WTC11 (cell line): Measurements from ENCODE around the gene GPR162. TPM values are rescaled to one million over a fixed set of nuclear protein-coding genes. Genes with fewer than 3 reads are reported as not detected.

ENCODE experiments used
- ATAC-seq: fragments of 200-7000 bp; cut with Tn5 transposase; 2 replicates; pipeline ENCODE4 v1.10.0; 2021; ENCODE audit warnings: mild to moderate bottlenecking, moderate library complexity
- CTCF ChIA-PET: fragments of 300-600 bp; sonication (Branson Sonifier 250); formaldehyde crosslinking; loops from one replicate; lab custom pipeline; 2021; ENCODE audit warnings: antibody characterized with exemption; lab: Charles Lee
- POLR2A ChIA-PET: fragments of 350-600 bp; sonication (Branson Sonifier 250); formaldehyde crosslinking; loops from one replicate; lab custom pipeline; 2021; ENCODE audit warnings: antibody characterized with exemption; lab: Charles Lee
- DNase-seq: peaks from one replicate; pipeline ENCODE4 v3.0.0; 2021; ENCODE audit warnings: low spot score
- H3K27ac Mint-ChIP-seq: 2 replicates; pipeline ENCODE4 v1.8.0; 2021; ENCODE audit warnings: mixed read lengths
- H3K27me3 Mint-ChIP-seq: 2 replicates; pipeline ENCODE4 v1.8.0; 2021; ENCODE audit warnings: low read depth, mild to moderate bottlenecking, moderate library complexity, mixed read lengths
- H3K36me3 Mint-ChIP-seq: 2 replicates; pipeline ENCODE4 v1.8.0; 2021; ENCODE audit warnings: mixed read lengths
- H3K4me1 Mint-ChIP-seq: 2 replicates; pipeline ENCODE4 v1.8.0; 2022; ENCODE audit warnings: mixed read lengths
- H3K4me3 Mint-ChIP-seq: 2 replicates; pipeline ENCODE4 v1.8.0; 2021; ENCODE audit warnings: mild to moderate bottlenecking, moderate library complexity, mixed read lengths
- H3K9me3 Mint-ChIP-seq: 2 replicates; pipeline ENCODE4 v1.8.0; 2021; ENCODE audit warnings: mixed read lengths
- FOXK1 ChIP-seq: sonication (generic); formaldehyde crosslinking; IDR thresholded peaks from 2 replicates; pipeline ENCODE4 v1.8.0; 2022; ENCODE audit warnings: mild to moderate bottlenecking, moderate library complexity, missing genetic modification reagents
- JAZF1 ChIP-seq: fragments of 250-450 bp; sonication (Bioruptor Pico); IDR thresholded peaks from 2 replicates; pipeline ENCODE4 v1.9.0; 2021; ENCODE audit warnings: moderate library complexity, mild to moderate bottlenecking, inconsistent platforms
- JUN ChIP-seq: sonication (generic); formaldehyde crosslinking; IDR thresholded peaks from 2 replicates; pipeline ENCODE4 v1.8.0; 2023; ENCODE audit warnings: mild to moderate bottlenecking, missing genetic modification reagents
- KAT7 ChIP-seq: sonication (generic); formaldehyde crosslinking; IDR thresholded peaks from 2 replicates; pipeline ENCODE4 v1.8.1; 2023; ENCODE audit warnings: missing genetic modification reagents, mild to moderate bottlenecking, borderline replicate concordance
- NFE2L1 ChIP-seq: sonication (generic); formaldehyde crosslinking; IDR thresholded peaks from 2 replicates; pipeline ENCODE4 v1.8.1; 2023; ENCODE audit warnings: missing genetic modification reagents
- PRRX2 ChIP-seq: fragments of 250-450 bp; sonication (Bioruptor Pico); IDR thresholded peaks from 2 replicates; pipeline ENCODE4 v1.8.0; 2021; ENCODE audit warnings: mild to moderate bottlenecking
- ZNF263 ChIP-seq: sonication (generic); formaldehyde crosslinking; IDR thresholded peaks from 2 replicates; pipeline ENCODE4 v1.8.1; 2022; ENCODE audit warnings: low read depth, mild to moderate bottlenecking, moderate library complexity, missing genetic modification reagents
- ZNF396 ChIP-seq: fragments of 250-450 bp; sonication (Bioruptor Pico); IDR thresholded peaks from 2 replicates; pipeline ENCODE4 v1.8.0; 2021; ENCODE audit warnings: mild to moderate bottlenecking, moderate library complexity, borderline replicate concordance
- total RNA-seq: library from RNA; stranded (reverse); gene quantifications from 3 replicates; pipeline ENCODE4 v1.2.3, GENCODE V29; 2021
- TF ChIP-seq, protein P1 (sequence below): fragments of 200-600 bp; IDR thresholded peaks from 2 replicates; pipeline ENCODE4 v1.8.0; 2022; ENCODE audit warnings: antibody characterized with exemption
- TF ChIP-seq, protein P2 (sequence below): fragments of 250-450 bp; sonication (Bioruptor Pico); conservative IDR thresholded peaks from 2 replicates; pipeline ENCODE4 v1.9.0; 2021; ENCODE audit warnings: mild to moderate bottlenecking
- TF ChIP-seq, protein P3 (sequence below): sonication (generic); formaldehyde crosslinking; conservative IDR thresholded peaks from 2 replicates; pipeline ENCODE4 v1.8.1; 2022; ENCODE audit warnings: mild to moderate bottlenecking, missing genetic modification reagents
- TF ChIP-seq, protein P4 (sequence below): sonication (generic); formaldehyde crosslinking; IDR thresholded peaks from 2 replicates; pipeline ENCODE4 v1.8.0; 2022; ENCODE audit warnings: mild to moderate bottlenecking, missing genetic modification reagents
- TF ChIP-seq, protein P5 (sequence below): sonication (generic); formaldehyde crosslinking; IDR thresholded peaks from 2 replicates; pipeline ENCODE4 v1.8.0; 2022; ENCODE audit warnings: mild to moderate bottlenecking, missing genetic modification reagents
- TF ChIP-seq, protein P6 (sequence below): sonication (generic); formaldehyde crosslinking; IDR thresholded peaks from 2 replicates; pipeline ENCODE4 v1.8.0; 2022; ENCODE audit warnings: mild to moderate bottlenecking, missing genetic modification reagents
- TF ChIP-seq, protein P7 (sequence below): sonication (generic); formaldehyde crosslinking; IDR thresholded peaks from 2 replicates; pipeline ENCODE4 v1.8.1; 2023; ENCODE audit warnings: mild to moderate bottlenecking, moderate library complexity, missing genetic modification reagents
- TF ChIP-seq, protein P8 (sequence below): sonication (generic); formaldehyde crosslinking; IDR thresholded peaks from 2 replicates; pipeline ENCODE4 v1.8.0; 2023; ENCODE audit warnings: missing genetic modification reagents
- TF ChIP-seq, protein P9 (sequence below): sonication (generic); formaldehyde crosslinking; IDR thresholded peaks from 2 replicates; pipeline ENCODE4 v1.8.1; 2022; ENCODE audit warnings: mild to moderate bottlenecking, moderate library complexity, missing genetic modification reagents

GPR162 gene
- total RNA-seq, 1 experiment from 2014 or later: 7.3 TPM

DNA sequence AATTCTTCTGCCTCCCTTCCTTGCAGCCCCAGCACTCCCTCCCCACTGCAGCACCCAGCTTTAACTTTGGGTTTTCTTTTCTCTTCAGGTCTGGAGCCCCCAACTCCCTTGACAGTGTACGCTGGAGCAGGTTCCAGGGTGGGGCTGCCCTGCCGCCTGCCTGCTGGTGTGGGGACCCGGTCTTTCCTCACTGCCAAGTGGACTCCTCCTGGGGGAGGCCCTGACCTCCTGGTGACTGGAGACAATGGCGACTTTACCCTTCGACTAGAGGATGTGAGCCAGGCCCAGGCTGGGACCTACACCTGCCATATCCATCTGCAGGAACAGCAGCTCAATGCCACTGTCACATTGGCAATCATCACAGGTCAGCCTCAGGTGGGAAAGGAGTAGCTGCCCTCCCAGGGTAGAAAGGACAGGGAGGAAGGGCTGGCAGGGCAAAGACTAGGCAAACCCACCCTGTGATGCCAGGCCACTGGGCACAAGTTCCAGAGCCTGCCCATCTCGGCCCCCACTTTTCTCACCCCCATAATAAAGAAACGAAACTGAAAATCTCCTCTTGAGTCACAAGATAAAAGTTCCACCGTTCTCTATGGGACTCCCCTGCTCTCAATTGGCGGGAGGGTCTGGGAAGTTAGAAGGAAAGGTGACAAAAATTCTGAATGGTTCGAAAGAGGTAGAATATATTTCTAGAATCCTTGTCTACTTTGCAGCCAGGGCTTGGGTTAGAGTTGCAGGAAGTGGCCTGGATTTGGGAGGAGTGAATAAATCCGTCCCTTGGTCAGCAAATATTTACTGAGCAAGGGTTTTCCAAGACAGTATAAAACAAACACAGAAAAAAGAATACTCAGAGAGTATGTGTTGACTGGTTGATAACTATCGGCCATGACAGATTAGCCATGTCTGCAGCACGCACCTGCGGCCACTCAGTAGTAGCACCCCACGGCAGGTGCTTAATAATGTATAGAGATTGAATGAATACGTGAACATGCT lies 46.1 kb upstream of the GPR162 start (continued):
- TF ChIP-seq, protein P1, sequence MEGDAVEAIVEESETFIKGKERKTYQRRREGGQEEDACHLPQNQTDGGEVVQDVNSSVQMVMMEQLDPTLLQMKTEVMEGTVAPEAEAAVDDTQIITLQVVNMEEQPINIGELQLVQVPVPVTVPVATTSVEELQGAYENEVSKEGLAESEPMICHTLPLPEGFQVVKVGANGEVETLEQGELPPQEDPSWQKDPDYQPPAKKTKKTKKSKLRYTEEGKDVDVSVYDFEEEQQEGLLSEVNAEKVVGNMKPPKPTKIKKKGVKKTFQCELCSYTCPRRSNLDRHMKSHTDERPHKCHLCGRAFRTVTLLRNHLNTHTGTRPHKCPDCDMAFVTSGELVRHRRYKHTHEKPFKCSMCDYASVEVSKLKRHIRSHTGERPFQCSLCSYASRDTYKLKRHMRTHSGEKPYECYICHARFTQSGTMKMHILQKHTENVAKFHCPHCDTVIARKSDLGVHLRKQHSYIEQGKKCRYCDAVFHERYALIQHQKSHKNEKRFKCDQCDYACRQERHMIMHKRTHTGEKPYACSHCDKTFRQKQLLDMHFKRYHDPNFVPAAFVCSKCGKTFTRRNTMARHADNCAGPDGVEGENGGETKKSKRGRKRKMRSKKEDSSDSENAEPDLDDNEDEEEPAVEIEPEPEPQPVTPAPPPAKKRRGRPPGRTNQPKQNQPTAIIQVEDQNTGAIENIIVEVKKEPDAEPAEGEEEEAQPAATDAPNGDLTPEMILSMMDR: no peak
- TF ChIP-seq FOXK1 (CRISPR knock-in tag) (no peak), ZNF263 (CRISPR knock-in tag) (no peak), JUN (CRISPR knock-in tag) (no peak), NFE2L1 (no peak)

DNA sequence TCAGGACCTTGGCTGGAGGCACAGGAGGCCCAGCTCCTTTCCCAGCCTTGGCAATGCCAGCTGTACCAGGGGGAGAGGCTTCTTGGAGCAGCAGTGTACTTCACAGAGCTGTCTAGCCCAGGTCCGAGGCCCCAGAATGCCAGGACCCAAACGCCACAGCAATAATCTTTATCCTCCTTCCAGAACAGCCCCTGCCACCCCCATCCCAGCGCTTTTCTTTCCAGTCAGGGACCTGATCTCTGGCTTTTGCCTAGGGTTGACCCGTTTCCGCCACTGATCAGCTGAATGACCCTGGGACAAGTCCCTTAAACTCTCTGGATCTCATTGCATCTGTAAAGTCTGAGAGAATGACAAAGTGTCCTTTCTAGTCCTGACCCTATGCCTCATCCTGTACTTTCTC lies 44.2 kb upstream of the GPR162 start:
- Mint-ChIP-seq H3K27ac (no peak overlapping the region), H3K9me3 (no peaks in the 10 kb centered on the region), H3K4me1 (peaks cover 41% of the 10 kb centered on the region), H3K27me3 (peaks cover 56% of the 10 kb centered on the region), H3K4me3 (peak overlapping the region; percentile 95; the same call in 1 of the 2 replicates), H3K36me3 (no peaks in the 10 kb centered on the region)
- CTCF ChIA-PET: interaction anchor here (1.4 to 3.8 kb wide), 4 partner anchors 10 to 171 kb away, joined by 4 to 88 read pairs (median 27); partner anchors contain the start of genes MLF2 and PTMS
- ATAC-seq (no peak), DNase-seq (no peak)
- POLR2A ChIA-PET: interaction anchor here (0.8 to 2.9 kb wide), 3 partner anchors 11 to 51 kb away, joined by 3 to 22 read pairs (median 19); partner anchors contain the start of genes MLF2, P3H3 and PTMS
- TF ChIP-seq, protein P2, sequence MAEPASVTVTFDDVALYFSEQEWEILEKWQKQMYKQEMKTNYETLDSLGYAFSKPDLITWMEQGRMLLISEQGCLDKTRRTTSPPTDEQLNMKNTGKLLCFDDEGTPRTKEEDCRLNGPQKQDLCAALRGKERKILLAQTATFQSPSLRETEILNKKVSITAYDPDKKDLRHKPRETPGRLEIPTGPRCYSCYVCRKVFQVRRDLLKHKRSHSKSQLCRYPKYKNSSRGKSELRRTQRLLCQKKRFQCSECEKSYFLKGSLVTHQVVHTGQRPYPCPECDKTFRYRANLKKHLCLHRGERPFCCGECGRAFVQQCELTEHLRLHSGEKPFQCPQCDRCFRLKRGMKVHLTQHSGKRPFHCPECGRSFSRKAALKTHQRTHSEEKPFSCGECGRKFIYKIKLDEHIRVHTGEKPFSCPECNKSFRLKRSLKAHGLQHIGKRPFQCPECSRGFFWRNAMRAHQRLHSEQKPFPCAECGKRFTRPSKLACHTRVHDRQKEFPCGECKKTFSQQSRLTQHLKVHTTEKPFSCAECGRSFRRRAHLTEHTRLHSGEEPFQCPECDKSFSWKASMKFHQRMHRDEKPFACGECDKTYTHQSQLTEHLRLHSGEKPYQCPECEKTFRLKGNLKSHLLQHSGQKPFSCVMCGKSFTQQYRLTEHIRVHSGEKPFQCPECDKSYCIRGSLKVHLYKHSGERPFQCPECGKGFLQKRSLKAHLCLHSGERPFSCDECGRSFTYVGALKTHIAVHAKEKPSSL (CRISPR knock-in tag): no peak
- TF ChIP-seq, protein P3, sequence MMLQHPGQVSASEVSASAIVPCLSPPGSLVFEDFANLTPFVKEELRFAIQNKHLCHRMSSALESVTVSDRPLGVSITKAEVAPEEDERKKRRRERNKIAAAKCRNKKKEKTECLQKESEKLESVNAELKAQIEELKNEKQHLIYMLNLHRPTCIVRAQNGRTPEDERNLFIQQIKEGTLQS (CRISPR knock-in tag): no peak
- TF ChIP-seq, protein P4, sequence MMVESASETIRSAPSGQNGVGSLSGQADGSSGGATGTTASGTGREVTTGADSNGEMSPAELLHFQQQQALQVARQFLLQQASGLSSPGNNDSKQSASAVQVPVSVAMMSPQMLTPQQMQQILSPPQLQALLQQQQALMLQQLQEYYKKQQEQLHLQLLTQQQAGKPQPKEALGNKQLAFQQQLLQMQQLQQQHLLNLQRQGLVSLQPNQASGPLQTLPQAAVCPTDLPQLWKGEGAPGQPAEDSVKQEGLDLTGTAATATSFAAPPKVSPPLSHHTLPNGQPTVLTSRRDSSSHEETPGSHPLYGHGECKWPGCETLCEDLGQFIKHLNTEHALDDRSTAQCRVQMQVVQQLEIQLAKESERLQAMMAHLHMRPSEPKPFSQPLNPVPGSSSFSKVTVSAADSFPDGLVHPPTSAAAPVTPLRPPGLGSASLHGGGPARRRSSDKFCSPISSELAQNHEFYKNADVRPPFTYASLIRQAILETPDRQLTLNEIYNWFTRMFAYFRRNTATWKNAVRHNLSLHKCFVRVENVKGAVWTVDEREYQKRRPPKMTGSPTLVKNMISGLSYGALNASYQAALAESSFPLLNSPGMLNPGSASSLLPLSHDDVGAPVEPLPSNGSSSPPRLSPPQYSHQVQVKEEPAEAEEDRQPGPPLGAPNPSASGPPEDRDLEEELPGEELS: no peak
- TF ChIP-seq KAT7 (CRISPR knock-in tag) (no peak), ZNF396 (CRISPR knock-in tag) (no peak), PRRX2 (CRISPR knock-in tag) (no peak), JAZF1 (no peak)
- TF ChIP-seq, protein P5, sequence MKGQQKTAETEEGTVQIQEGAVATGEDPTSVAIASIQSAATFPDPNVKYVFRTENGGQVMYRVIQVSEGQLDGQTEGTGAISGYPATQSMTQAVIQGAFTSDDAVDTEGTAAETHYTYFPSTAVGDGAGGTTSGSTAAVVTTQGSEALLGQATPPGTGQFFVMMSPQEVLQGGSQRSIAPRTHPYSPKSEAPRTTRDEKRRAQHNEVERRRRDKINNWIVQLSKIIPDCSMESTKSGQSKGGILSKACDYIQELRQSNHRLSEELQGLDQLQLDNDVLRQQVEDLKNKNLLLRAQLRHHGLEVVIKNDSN: no peak
- TF ChIP-seq, protein P6, sequence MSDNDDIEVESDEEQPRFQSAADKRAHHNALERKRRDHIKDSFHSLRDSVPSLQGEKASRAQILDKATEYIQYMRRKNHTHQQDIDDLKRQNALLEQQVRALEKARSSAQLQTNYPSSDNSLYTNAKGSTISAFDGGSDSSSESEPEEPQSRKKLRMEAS (CRISPR knock-in tag): no peak
- TF ChIP-seq, protein P7, sequence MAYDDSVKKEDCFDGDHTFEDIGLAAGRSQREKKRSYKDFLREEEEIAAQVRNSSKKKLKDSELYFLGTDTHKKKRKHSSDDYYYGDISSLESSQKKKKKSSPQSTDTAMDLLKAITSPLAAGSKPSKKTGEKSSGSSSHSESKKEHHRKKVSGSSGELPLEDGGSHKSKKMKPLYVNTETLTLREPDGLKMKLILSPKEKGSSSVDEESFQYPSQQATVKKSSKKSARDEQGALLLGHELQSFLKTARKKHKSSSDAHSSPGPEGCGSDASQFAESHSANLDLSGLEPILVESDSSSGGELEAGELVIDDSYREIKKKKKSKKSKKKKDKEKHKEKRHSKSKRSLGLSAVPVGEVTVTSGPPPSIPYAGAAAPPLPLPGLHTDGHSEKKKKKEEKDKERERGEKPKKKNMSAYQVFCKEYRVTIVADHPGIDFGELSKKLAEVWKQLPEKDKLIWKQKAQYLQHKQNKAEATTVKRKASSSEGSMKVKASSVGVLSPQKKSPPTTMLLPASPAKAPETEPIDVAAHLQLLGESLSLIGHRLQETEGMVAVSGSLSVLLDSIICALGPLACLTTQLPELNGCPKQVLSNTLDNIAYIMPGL (CRISPR knock-in tag): no peak
- TF ChIP-seq, protein P8, sequence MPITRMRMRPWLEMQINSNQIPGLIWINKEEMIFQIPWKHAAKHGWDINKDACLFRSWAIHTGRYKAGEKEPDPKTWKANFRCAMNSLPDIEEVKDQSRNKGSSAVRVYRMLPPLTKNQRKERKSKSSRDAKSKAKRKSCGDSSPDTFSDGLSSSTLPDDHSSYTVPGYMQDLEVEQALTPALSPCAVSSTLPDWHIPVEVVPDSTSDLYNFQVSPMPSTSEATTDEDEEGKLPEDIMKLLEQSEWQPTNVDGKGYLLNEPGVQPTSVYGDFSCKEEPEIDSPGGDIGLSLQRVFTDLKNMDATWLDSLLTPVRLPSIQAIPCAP (CRISPR knock-in tag): no peak
- TF ChIP-seq, protein P9, sequence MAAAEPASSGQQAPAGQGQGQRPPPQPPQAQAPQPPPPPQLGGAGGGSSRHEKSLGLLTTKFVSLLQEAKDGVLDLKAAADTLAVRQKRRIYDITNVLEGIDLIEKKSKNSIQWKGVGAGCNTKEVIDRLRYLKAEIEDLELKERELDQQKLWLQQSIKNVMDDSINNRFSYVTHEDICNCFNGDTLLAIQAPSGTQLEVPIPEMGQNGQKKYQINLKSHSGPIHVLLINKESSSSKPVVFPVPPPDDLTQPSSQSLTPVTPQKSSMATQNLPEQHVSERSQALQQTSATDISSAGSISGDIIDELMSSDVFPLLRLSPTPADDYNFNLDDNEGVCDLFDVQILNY (CRISPR knock-in tag): no peak
- TF ChIP-seq, protein P1: no peak
